NCI-H187 treated with DMSO at 0.1 percent for 48 hours (cell line): ENCODE results near the gene USE1.

ENCODE experiments used
- DNase-seq: peaks from one replicate; lab custom pipeline; 2025; lab: John Stamatoyannopoulos, UW

Gene USE1

DNA sequence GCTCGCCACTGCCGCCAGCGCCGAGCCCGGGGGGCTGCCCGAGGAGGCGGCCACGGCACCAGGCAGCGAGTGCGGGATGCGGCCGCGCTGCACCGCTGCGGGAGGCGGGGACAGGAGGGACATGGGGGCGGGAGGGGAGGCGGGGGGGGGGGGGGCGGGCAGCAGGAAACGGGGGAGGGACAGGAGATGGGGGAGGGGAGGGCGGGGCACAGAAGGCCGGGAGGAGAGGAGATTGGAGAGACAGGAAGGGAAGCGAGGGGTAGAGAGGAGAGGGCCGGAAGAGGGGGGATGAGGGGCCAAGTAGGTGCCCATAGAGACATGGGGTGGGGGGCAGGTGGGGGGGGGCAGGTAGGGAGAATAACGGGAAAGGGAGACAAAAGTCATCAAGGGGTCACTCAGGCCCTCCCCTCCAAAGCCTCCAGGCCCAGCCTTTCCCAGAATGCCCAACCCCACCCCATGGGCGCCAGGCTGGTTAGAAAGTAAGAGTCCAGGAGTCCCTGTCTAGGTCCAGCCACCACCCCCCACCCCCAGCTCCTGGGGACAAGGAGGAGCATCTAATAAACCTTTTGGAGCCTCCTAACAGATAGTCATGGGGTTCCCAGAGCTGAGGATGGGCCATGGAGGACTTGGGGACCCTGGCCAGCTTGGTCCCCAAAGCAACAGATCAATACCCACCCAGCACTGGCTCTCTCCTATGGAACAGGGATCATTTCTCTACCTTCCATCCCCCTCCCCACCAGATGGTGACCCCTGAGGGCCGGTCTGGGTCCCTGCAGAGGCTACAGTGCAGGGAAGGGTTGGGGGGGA, 21.0 kb downstream of the USE1 start:
- no peak for DNase-seq

DNA sequence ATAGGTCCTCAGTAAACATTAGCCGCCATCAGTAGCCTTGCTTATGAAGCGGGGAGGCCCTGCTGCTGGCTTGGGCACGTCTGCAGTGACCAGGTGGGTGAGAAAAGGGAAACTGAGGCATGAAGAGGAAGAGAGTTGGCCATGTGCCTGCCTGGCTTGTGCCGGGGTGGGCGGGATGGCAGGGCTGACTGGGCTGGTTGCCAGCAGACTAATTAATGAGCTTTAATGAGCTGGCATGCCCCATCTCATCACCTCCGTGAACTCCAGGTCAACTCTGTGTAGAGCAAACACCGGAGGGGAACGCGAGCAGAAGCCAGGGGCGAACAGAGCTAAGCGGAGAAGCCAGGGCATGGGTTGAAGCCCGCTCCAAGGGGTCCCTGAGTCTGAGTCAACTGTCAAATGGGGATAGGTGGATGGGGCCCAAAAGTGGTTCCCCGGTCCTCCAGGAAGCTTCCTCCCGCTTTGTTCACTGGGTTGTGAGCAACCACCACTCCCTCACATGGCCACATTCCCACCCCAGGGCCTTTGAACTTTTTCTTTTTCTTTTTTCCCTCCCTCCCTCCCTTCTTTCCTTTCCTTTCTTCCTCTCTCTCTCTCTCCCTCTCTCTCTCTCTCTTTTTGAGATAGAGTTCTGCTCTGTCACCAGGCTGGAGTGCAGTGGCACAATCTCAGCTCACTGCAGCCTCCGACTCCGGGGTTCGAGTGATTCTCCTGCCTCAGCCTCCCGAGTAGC, 21.8 kb downstream of the USE1 start:
- DNase-seq = no peak

DNA sequence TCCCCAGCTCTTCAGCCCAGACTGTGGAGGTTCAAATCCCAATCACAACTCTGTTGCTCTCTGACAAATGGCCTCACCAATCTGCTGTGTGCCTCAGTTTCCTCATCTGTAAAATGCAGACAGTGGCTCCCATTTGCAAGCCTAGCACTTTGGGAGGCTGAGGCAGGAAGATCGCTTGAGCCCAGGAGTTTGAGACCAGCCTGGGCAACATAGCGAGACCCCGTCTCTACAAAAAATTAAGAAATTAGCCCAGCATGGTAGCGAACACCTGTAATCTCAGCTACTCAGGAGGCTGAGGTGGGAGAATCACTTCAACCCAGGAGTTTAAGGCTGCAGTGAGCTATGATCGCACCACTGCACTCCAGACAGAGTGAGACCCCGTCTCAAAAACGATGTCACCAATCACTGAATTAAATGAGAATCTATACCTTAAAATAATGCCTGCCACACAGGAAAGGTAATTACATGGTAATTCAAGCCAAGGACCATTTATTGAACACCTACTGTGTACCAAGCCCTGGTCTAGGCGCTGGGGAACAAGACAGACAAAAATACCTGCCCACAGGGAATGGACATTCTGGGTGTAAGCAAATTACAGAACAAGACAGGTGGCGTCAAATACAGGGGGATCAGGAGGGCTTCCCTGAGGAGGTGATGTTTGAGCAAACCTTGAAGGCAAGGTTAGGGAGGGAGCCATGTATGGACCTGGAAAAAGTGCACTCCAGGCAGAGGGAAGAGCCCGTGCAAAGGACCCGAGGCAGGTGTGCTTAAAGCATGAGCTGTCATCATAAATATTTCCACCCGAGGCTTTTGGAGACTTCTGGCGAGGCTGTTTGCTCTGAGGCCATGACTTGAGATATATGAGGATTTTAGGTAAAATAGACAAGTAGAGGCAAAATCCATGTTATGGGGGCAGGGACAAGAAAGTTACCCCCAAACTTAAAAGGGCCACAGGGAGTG, 22.9 kb downstream of the USE1 start:
- DNase-seq = no peak

- DNase-seq = no peak
These were observed 25.1 kb downstream of the USE1 start for GRCh38 chr19:17240062-17240752.

GRCh38 chr19:17240826-17241399, 25.8 kb downstream of the USE1 start:
- no peak for DNase-seq

GRCh38 chr19:17242431-17243208, 27.5 kb downstream of the USE1 start:
- no peak for DNase-seq

DNA sequence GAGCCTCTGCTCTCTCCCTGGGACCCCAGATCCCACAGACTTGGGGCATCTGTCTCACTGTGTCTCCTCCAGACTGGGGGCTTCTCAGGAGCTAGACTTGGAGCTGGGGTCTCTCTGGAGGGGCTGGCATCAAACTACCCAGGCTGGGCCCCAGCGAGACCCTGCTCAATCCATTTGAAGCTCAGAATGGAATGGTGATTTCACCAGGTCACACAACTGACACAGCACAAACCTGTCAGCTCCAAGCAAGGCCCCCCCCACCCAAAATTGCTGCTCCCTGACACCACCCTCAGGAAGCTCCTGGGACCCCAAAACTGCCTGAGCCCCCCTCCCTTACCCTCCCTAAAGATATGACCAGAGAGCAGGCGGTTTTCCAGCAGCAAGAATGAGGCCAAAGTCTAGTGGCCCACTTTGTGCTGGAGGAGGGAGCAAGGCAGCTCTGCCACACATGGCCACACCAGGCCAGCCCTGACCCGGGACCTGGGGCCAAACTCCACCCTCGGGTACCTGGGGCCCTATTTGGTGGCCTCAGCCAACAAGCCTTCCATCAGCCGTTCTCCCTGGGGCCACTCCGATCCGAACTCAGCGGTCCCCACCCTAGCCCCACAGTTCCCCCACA, 28.2 kb downstream of the USE1 start:
- no peak for DNase-seq

DNA sequence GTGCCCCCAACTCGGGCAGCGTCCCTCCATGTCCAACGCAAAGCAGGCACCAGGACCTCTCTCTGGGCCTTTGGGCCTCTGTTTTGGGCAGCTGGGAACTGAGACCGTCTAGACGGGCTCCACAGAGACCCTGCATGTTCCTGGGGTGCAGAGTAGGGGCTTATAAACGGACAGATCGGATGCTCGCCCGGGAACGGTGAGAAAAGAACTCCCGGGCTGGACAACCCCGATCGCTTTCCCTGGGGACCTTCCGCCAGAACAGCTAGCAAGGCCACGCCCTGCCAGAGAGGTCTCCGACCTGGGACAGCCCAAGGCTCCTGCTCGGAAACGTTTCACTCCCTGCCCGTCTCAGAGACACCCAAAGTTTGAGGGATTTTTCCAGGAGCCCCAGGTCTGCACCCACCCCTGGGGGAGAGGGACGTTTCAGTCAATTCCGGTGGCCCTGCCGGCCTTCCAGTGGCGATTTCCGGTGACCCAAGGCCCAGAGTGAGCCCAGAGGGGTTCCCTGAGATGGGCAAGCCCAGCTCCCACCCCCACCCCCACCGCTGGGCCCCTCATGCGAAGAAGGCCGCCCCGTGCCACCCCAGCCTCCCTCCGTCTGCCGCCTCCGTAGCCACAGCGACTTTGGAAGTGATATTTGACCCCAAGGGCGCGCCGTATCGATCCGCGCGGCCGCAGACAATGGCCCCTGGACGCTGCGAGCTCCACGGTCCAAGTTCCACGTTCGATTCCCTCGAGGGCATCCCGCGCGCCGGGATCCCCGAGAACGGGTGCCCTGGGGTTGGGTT, 28.9 kb downstream of the USE1 start:
- no peak for DNase-seq

DNA sequence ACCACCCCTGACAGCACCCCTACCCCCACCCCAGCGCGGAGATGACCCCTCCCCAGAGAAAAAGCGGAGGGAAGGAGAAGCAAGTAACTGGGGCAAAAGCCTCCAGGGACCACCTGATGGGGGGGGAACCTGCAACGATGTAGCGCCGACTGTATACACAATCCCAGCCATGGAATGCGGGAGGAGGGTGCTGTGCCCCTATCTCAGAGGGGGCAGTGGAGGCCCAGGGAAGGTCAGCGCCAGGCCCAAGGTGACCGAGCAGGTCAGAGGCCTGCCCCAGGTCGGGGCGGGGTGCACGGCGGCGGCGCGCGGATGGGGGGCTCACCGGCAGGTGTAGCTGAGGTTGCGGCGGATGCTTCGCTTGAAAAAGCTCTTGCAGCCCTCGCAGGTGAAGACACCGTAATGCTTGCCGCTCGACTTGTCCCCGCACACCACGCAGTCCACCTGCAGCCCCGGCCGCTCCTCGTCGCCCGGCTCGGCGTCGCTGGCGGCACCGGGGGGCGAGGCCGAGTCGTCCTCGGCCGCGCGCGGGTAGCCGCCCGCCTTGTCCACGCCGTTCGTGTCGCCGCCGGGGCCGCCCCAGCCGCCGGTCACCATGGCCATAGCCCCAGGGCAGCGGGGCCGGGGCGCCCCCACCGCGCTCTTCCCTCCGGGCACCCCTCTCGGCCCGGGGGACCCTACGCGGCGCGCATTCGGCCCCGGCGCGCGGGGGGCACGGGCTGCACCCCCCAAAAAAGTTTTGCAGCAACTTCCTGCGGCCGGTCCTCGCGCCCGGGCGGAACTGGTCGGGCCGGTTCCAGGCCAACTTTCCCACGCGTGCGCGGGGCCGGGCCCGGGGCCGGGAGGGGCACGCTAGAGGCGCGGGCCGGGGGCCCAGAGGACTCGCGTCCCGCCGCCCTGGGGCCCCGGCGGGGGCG, 29.7 kb downstream of the USE1 start:
- no peak for DNase-seq

- DNase-seq = no peak
These were observed 30.4 kb downstream of the USE1 start, which contains the start of gene NR2F6 for GRCh38 chr19:17245535-17245984. TSS of gene NR2F6 (minus strand) at chr19:17245919. CDS start at chr19:17245220, 699 bp downstream.

DNA sequence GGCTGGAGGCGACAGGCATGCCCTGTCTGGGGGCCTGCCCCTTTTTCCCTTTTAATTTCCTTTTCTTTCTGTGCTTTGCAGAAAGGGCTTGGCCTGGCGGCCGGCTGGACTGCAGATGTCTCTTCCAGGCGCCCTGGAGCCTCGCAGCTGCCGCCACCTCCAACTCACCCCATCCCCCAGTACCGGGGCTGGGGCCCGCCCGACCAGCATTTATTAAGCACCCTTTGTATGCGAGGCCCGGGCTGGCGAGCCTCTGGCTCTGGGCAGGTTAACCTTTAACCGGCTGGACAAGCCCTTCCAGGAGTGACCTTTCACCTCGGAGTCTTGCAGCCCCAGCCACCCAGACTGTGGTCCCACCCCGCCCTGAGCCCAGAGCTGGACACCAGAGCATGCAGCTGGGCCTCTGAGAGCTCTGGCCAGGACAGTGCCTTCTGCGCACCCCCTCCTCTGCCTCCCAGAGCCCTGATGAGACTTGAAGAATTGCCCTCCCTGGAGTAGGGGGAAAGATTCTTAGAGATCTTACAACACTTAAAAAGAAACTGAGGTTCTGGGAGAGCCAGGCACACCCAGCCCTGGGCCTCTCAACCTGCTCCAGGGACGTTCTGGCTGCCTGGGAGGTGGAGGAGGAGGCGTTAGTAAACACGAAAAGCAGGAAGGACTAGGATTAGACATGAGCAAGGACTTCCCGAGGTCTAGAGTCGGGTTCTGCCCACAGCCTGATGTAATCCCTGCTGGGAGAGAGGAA, 31.7 kb downstream of the USE1 start:
- no peak for DNase-seq

- DNase-seq = no peak
These were observed 33.0 kb downstream of the USE1 start for GRCh38 chr19:17248011-17248776.

- DNase-seq = no peak
These were observed 34.9 kb downstream of the USE1 start for GRCh38 chr19:17249887-17250548.

GRCh38 chr19:17254636-17255035, 39.5 kb downstream of the USE1 start:
- DNase-seq = no peak

- no peak for DNase-seq
These were observed 40.0 kb downstream of the USE1 start for GRCh38 chr19:17255150-17255621.

GRCh38 chr19:17256130-17256529, 41.0 kb downstream of the USE1 start:
- no peak for DNase-seq
